ENCODE data around the gene TFDP1. TPM values are rescaled to one million over a fixed set of nuclear protein-coding genes. Genes with fewer than 3 reads are reported as not detected.

Gene TFDP1
- total RNA-seq, 2 donors from 2014 or later: 74.8 to 76.1 TPM

GRCh38 chr13:113586661-113587479, 2.3 kb downstream of the TFDP1 start:
- peaks cover 49% of the 10 kb centered on the region for H3K36me3 ChIP-seq (ENCODE audit: control insufficient read depth, insufficient read depth, low read length)
- DNase-seq: peak; percentile 30
- H3K4me1 ChIP-seq (ENCODE audit: control insufficient read depth, insufficient read depth, low read length): no peaks in the 10 kb centered on the region
- peak overlapping the region; percentile 69 for H3K4me3 Mint-ChIP-seq
- no peak overlapping the region for H3K9ac ChIP-seq (ENCODE audit: extremely low read depth, low read length, poor library complexity, severe bottlenecking)
- H3K27ac Mint-ChIP-seq: no peak overlapping the region
- H3K9me3 ChIP-seq (ENCODE audit: control insufficient read depth, low read length): no peaks in the 10 kb centered on the region
- H3K27ac ChIP-seq (ENCODE audit: low read depth, low read length): no peak overlapping the region
- H3K27me3 ChIP-seq (ENCODE audit: control insufficient read depth, insufficient read depth, low read length, poor library complexity, severe bottlenecking): no peaks in the 10 kb centered on the region
- H3K36me3 Mint-ChIP-seq (ENCODE audit: low read depth): peaks cover 43% of the 10 kb centered on the region
- TF ChIP-seq CTCF (conservative IDR thresholded peaks at IDR 0.05): no peak
- H3K4me1 Mint-ChIP-seq: peaks cover 9% of the 10 kb centered on the region
- H3K9me3 Mint-ChIP-seq: no peaks in the 10 kb centered on the region
- WGBS, 2 experiments (ENCODE audit: insufficient coverage in 1 of 2, insufficient read length in 1 of 2): 94 to 96% methylated on average over 17 to 23 of the region's 23 CpGs
- H3K27me3 Mint-ChIP-seq (ENCODE audit: insufficient read depth): no peaks in the 10 kb centered on the region
- H3K4me3 ChIP-seq (ENCODE audit: low read length): peak overlapping the region; percentile 86

GRCh38 chr13:113588394-113589111, 4.0 kb downstream of the TFDP1 start:
- no peaks in the 10 kb centered on the region for H3K27me3 ChIP-seq (ENCODE audit: control insufficient read depth, insufficient read depth, low read length, poor library complexity, severe bottlenecking)
- H3K4me1 ChIP-seq (ENCODE audit: control insufficient read depth, insufficient read depth, low read length): no peaks in the 10 kb centered on the region
- H3K9ac ChIP-seq (ENCODE audit: extremely low read depth, low read length, poor library complexity, severe bottlenecking): no peak overlapping the region
- Mint-ChIP-seq H3K27me3 (ENCODE audit: insufficient read depth) (no peaks in the 10 kb centered on the region), H3K4me3 (no peak overlapping the region), H3K4me1 (peaks cover 9% of the 10 kb centered on the region), H3K36me3 (ENCODE audit: low read depth) (peaks cover 50% of the 10 kb centered on the region), H3K9me3 (no peaks in the 10 kb centered on the region), H3K27ac (peak overlapping the region; percentile 52)
- 96 to 98% methylated on average over 5 to 6 of the region's 6 CpGs for WGBS, 2 experiments (ENCODE audit: insufficient coverage in 1 of 2, insufficient read length in 1 of 2)
- H3K36me3 ChIP-seq (ENCODE audit: control insufficient read depth, insufficient read depth, low read length): peaks cover 56% of the 10 kb centered on the region
- H3K4me3 ChIP-seq (ENCODE audit: low read length): no peak overlapping the region
- TF ChIP-seq CTCF (conservative IDR thresholded peaks at IDR 0.05): no peak
- DNase-seq: peak; percentile 21
- H3K27ac ChIP-seq (ENCODE audit: low read depth, low read length): no peak overlapping the region
- no peaks in the 10 kb centered on the region for H3K9me3 ChIP-seq (ENCODE audit: control insufficient read depth, low read length)

- H3K9me3 ChIP-seq (ENCODE audit: control insufficient read depth, low read length): no peaks in the 10 kb centered on the region
- no peak overlapping the region for H3K27ac Mint-ChIP-seq
- no peaks in the 10 kb centered on the region for H3K9me3 Mint-ChIP-seq
- no peak for TF ChIP-seq CTCF (conservative IDR thresholded peaks at IDR 0.05)
- no peaks in the 10 kb centered on the region for H3K27me3 Mint-ChIP-seq (ENCODE audit: insufficient read depth)
- H3K36me3 Mint-ChIP-seq (ENCODE audit: low read depth): peaks cover 50% of the 10 kb centered on the region
- DNase-seq: peak; percentile 26
- no peak overlapping the region for H3K27ac ChIP-seq (ENCODE audit: low read depth, low read length)
- H3K36me3 ChIP-seq (ENCODE audit: control insufficient read depth, insufficient read depth, low read length): peaks cover 57% of the 10 kb centered on the region
- H3K27me3 ChIP-seq (ENCODE audit: control insufficient read depth, insufficient read depth, low read length, poor library complexity, severe bottlenecking): no peaks in the 10 kb centered on the region
- WGBS, 2 experiments (ENCODE audit: insufficient coverage in 1 of 2, insufficient read length in 1 of 2): 93 to 97% methylated on average over 9 to 18 of the region's 18 CpGs
- H3K9ac ChIP-seq (ENCODE audit: extremely low read depth, low read length, poor library complexity, severe bottlenecking): no peak overlapping the region
- peaks cover 6% of the 10 kb centered on the region for H3K4me1 Mint-ChIP-seq
- H3K4me3 Mint-ChIP-seq: no peak overlapping the region
- H3K4me3 ChIP-seq (ENCODE audit: low read length): no peak overlapping the region
- no peaks in the 10 kb centered on the region for H3K4me1 ChIP-seq (ENCODE audit: control insufficient read depth, insufficient read depth, low read length)
These were observed 4.9 kb downstream of the TFDP1 start for GRCh38 chr13:113589251-113589960.
